Measurements from ENCODE around the gene NCOA6. TPM values are rescaled to one million over a fixed set of nuclear protein-coding genes. Genes with fewer than 3 reads are reported as not detected.

Gene NCOA6
- total RNA-seq, 1 donor from 2014 or later, result 21.1 TPM

- FAIRE-seq, result no peak
Measured at GRCh38 chr20:34703424-34704176, 121.9 kb downstream of the NCOA6 start.

GRCh38 chr20:34703061-34703423, 122.4 kb downstream of the NCOA6 start:
- no peaks in the 10 kb centered on the region for H3K27me3 ChIP-seq (ENCODE audit: insufficient read depth, low read length)
- peaks cover 19% of the 10 kb centered on the region for H3K4me1 ChIP-seq (ENCODE audit: insufficient read depth, low read length)
- FAIRE-seq (no peak), DNase-seq (ENCODE audit: low read depth) (no peak)
- no peaks in the 10 kb centered on the region for H3K36me3 Mint-ChIP-seq (ENCODE audit: low read depth, unreplicated experiment)
- no peaks in the 10 kb centered on the region for H3K36me3 ChIP-seq (ENCODE audit: insufficient read depth, low read length)
- peak overlapping the region; percentile 85 for H3K4me3 ChIP-seq (ENCODE audit: insufficient read depth, low read depth, low read length)
- H3K9ac ChIP-seq (ENCODE audit: low read length), result peak overlapping the region; percentile 89
- H3K9me3 Mint-ChIP-seq (ENCODE audit: unreplicated experiment), result no peaks in the 10 kb centered on the region
- H4K20me1 ChIP-seq (ENCODE audit: insufficient read depth, low read length), result peaks cover 26% of the 10 kb centered on the region
- H3K9me3 ChIP-seq (ENCODE audit: insufficient read depth, low read depth, low read length), result no peaks in the 10 kb centered on the region
- H3K27ac Mint-ChIP-seq (ENCODE audit: unreplicated experiment), result peak overlapping the region; percentile 85
- peaks cover 11% of the 10 kb centered on the region for H3K27me3 Mint-ChIP-seq (ENCODE audit: low read depth, unreplicated experiment)
- H3K4me2 ChIP-seq (ENCODE audit: low read length), result peak overlapping the region; percentile 94
- H3K27ac ChIP-seq (ENCODE audit: low read depth, low read length), result no peak overlapping the region
- H3K4me1 Mint-ChIP-seq (ENCODE audit: low read depth, unreplicated experiment), result peaks cover 6% of the 10 kb centered on the region
- no peak for TF ChIP-seq EZH2 (IDR thresholded peaks at IDR 0.05; ENCODE audit: insufficient read depth, low read length)
- TF ChIP-seq CTCF (IDR thresholded peaks at IDR 0.05; ENCODE audit: insufficient read depth, low read depth, low read length), result no peak
- no peak overlapping the region for H2AFZ ChIP-seq (ENCODE audit: low read depth, low read length)
- peak overlapping the region; percentile 94 for H3K4me3 Mint-ChIP-seq (ENCODE audit: unreplicated experiment)
- no peaks in the 10 kb centered on the region for H3K79me2 ChIP-seq (ENCODE audit: insufficient read depth, low read length)

More at GRCh38 chr20:34703424-34704176, 121.9 kb downstream of the NCOA6 start:
- H2AFZ ChIP-seq (ENCODE audit: low read depth, low read length), result peak overlapping the region; percentile 65
- peak overlapping the region; percentile 94 for H3K4me2 ChIP-seq (ENCODE audit: low read length)
- TF ChIP-seq EZH2 (IDR thresholded peaks at IDR 0.05; ENCODE audit: insufficient read depth, low read length), result no peak
- no peak for TF ChIP-seq CTCF (IDR thresholded peaks at IDR 0.05; ENCODE audit: insufficient read depth, low read depth, low read length)
- Mint-ChIP-seq H3K27ac (ENCODE audit: unreplicated experiment) (peak overlapping the region; percentile 85), H3K36me3 (ENCODE audit: low read depth, unreplicated experiment) (no peaks in the 10 kb centered on the region), H3K9me3 (ENCODE audit: unreplicated experiment) (no peaks in the 10 kb centered on the region), H3K4me3 (ENCODE audit: unreplicated experiment) (peak overlapping the region; percentile 94), H3K27me3 (ENCODE audit: low read depth, unreplicated experiment) (peaks cover 10% of the 10 kb centered on the region), H3K4me1 (ENCODE audit: low read depth, unreplicated experiment) (peaks cover 6% of the 10 kb centered on the region)
- H3K79me2 ChIP-seq (ENCODE audit: insufficient read depth, low read length), result no peaks in the 10 kb centered on the region
- peak overlapping the region; percentile 85 for H3K27ac ChIP-seq (ENCODE audit: low read depth, low read length)
- no peaks in the 10 kb centered on the region for H3K27me3 ChIP-seq (ENCODE audit: insufficient read depth, low read length)
- peak overlapping the region; percentile 85 for H3K4me3 ChIP-seq (ENCODE audit: insufficient read depth, low read depth, low read length)
- DNase-seq (ENCODE audit: low read depth), result peak; percentile 14
- peaks cover 26% of the 10 kb centered on the region for H4K20me1 ChIP-seq (ENCODE audit: insufficient read depth, low read length)
- peak overlapping the region; percentile 89 for H3K9ac ChIP-seq (ENCODE audit: low read length)
- H3K9me3 ChIP-seq (ENCODE audit: insufficient read depth, low read depth, low read length), result no peaks in the 10 kb centered on the region
- H3K4me1 ChIP-seq (ENCODE audit: insufficient read depth, low read length), result peaks cover 19% of the 10 kb centered on the region
- no peaks in the 10 kb centered on the region for H3K36me3 ChIP-seq (ENCODE audit: insufficient read depth, low read length)
